PFSK-1 (cell line): ENCODE results near the gene XPOT.

ENCODE experiments used
- FOXP2 ChIP-seq: optimal IDR thresholded peaks from 2 replicates; pipeline ENCODE3; 2011; ENCODE audit warnings: borderline replicate concordance, control low read depth, inconsistent platforms; ENCODE audit not compliant: insufficient read depth; ENCODE audit errors: extremely low read length, extremely low read depth
- POLR2AphosphoS5 ChIP-seq: IDR thresholded peaks from 2 replicates; pipeline ENCODE4 v1.6.1; 2012; ENCODE audit warnings: low read depth, mild to moderate bottlenecking, control low read depth, low read length, moderate library complexity
- REST ChIP-seq, 2 experiments: IDR thresholded peaks; 2 replicates each; pipeline versions ENCODE4 v1.6.1 to v1.8.0; 2011 to 2012; ENCODE audit warnings: low read depth in 2 of 2, low read length in 2 of 2, control low read depth in 1 of 2, inconsistent platforms in 1 of 2, mild to moderate bottlenecking in 1 of 2, moderate library complexity in 1 of 2; ENCODE audit not compliant: insufficient read depth in 1 of 2
- SIN3A ChIP-seq: IDR thresholded peaks from 2 replicates; pipeline ENCODE4 v1.6.1; 2012; ENCODE audit warnings: mild to moderate bottlenecking, low read length, moderate library complexity, borderline replicate concordance; ENCODE audit not compliant: insufficient read depth
- TAF1 ChIP-seq: IDR thresholded peaks from 2 replicates; pipeline ENCODE4 v1.6.1; 2012; ENCODE audit warnings: low read length, control low read depth, borderline replicate concordance; ENCODE audit not compliant: insufficient read depth

XPOT gene

GRCh38 chr12:64450711-64451486 is 46.7 kb downstream of the XPOT start:
- no peak; the same call in 1 of the 2 replicates for TF ChIP-seq POLR2AphosphoS5
- no peak for TF ChIP-seq SIN3A
- no peak for TF ChIP-seq FOXP2
- no peak for TF ChIP-seq TAF1

DNA sequence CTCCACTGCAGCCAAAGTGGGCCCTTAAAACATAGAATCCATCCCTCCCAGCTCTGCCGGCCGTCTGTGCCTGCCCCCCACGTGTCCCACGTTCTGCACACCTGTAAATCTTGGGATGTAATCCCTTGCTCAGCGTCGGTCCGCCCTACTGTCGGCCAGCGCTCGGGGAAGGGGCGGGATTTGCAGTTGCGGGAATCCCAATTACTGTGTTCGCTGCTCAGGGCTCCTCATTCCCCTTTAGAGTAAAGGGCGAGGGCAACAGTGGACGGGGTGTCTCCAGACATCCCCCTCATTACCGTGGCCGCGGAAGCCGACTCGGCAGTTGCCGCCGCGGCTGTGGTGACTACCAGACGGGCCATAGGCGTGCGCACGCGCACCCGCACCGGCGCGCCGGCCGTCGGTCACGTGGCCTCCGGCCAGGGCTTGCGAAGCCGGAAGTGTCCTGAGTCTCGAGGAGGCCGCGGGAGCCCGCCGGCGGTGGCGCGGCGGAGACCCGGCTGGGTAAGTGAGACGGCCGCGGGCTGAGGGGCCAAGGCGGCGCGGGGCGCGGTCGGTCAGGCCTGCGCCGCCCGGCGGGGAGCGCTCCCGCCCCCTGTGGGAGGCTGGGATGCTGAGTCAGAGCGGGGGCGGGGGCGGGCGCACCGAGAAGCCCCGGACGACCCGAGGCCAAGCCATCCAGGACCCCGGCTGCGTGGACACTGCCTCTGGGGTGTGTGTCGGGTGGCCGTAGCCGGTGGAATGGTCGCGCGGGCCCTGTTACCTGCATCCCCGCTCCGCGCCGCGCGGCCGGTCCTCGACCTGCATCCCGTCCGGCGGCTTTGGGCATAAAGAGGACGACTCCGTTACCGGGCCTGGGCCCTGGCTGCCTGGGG is 47.7 kb downstream of the XPOT start, which contains the start of gene TBK1:
TSS of gene TBK1 (plus strand) at position 434 of the 872 bp plus-strand sequence. CDS start 3,751 bp downstream, outside the sequence.
- TF ChIP-seq TAF1: peak; percentile 63; the same call in 1 of the 2 replicates
- TF ChIP-seq POLR2AphosphoS5: peak; percentile 52; the same call in 1 of the 2 replicates
- TF ChIP-seq FOXP2: peak; percentile 22
- TF ChIP-seq SIN3A: peak; percentile 87; the same call in 1 of the 2 replicates
- TF ChIP-seq REST (IDR thresholded peaks at IDR 0.05; ENCODE audit: insufficient read depth in 1 of 2, low read depth in 2 of 2, low read length in 2 of 2): 0 out of 4 replicates have a peak, but pooled peaks of 1 of the 2 experiments have one; percentile 7

GRCh38 chr12:64452559-64453329 is 48.6 kb downstream of the XPOT start:
- TF ChIP-seq FOXP2 (no peak), SIN3A (no peak), TAF1 (no peak), REST (IDR thresholded peaks at IDR 0.05; ENCODE audit: insufficient read depth in 1 of 2, low read depth in 2 of 2, low read length in 2 of 2) (no peak), POLR2AphosphoS5 (no peak)

GRCh38 chr12:64455506-64455905 is 51.3 kb downstream of the XPOT start:
- TF ChIP-seq TAF1: no peak
- TF ChIP-seq REST (IDR thresholded peaks at IDR 0.05; ENCODE audit: insufficient read depth in 1 of 2, low read depth in 2 of 2, low read length in 2 of 2): no peak
- no peak for TF ChIP-seq FOXP2
- TF ChIP-seq POLR2AphosphoS5: no peak
- no peak for TF ChIP-seq SIN3A
